ENCODE measurements around the gene STXBP2. TPM values are rescaled to one million over a fixed set of nuclear protein-coding genes. Genes with fewer than 3 reads are reported as not detected.

STXBP2 gene
- total RNA-seq, 1 donor = 9.9 TPM

DNA sequence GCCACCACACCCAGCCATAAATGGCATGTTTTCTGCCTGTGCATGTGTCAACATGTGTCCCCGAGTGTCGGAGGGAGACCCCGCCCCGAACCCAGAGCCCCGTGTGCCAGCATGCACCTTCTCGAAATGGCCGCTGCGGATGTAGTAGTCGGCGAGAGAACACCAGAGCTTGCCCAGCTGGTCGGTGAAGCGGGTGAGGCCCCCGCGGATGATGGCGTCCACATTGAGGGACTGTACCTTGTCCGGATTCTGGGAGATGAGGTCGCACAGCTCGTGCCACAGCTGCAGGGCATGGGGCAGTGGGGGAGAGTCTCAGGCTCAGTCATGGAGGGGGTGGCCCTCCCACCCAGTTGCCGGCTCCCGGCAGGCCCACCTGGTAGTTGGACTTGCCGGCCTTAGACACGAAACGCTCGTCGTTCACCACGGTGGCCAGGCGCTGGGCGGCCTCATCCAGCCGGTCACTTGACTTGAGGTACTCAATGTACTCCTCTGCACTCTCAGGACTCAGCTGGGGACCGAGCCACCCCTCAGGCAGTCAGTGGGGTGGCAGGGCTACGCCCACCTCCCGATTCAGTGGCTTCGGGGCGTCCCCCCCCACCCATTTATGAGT, 11.0 kb upstream of the STXBP2 start:
- TF ChIP-seq, protein P1, sequence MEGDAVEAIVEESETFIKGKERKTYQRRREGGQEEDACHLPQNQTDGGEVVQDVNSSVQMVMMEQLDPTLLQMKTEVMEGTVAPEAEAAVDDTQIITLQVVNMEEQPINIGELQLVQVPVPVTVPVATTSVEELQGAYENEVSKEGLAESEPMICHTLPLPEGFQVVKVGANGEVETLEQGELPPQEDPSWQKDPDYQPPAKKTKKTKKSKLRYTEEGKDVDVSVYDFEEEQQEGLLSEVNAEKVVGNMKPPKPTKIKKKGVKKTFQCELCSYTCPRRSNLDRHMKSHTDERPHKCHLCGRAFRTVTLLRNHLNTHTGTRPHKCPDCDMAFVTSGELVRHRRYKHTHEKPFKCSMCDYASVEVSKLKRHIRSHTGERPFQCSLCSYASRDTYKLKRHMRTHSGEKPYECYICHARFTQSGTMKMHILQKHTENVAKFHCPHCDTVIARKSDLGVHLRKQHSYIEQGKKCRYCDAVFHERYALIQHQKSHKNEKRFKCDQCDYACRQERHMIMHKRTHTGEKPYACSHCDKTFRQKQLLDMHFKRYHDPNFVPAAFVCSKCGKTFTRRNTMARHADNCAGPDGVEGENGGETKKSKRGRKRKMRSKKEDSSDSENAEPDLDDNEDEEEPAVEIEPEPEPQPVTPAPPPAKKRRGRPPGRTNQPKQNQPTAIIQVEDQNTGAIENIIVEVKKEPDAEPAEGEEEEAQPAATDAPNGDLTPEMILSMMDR (IDR thresholded peaks at IDR 0.05; ENCODE audit: insufficient read depth, low read depth, low read length) = no peak
- no peak overlapping the region for H3K4me3 ChIP-seq (ENCODE audit: low read depth, low read length)
- no peak for DNase-seq (ENCODE audit: low read depth)

DNA sequence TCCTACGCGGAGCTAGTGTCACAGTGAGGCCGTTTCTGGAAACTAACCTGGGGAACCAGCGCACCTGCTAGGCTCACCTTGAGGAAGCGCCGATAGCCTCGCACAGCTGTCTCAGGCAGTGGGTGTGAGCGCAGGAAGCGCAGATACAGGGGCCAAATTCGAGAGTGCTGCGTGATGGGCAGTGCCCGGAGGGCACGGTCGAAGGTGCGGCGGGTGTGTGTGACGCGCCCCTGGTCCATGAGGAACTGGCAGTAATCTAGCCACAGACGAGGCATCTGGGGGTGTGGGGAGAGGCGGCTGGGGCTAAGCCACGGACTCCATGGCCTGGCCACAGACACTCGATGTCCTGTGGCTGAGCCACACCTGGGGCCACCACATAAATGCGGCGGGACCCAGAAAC, 9.7 kb upstream of the STXBP2 start:
- TF ChIP-seq, protein P1 (IDR thresholded peaks at IDR 0.05; ENCODE audit: insufficient read depth, low read depth, low read length) = no peak
- no peak overlapping the region for H3K4me3 ChIP-seq (ENCODE audit: low read depth, low read length)
- DNase-seq (ENCODE audit: low read depth) = no peak

DNA sequence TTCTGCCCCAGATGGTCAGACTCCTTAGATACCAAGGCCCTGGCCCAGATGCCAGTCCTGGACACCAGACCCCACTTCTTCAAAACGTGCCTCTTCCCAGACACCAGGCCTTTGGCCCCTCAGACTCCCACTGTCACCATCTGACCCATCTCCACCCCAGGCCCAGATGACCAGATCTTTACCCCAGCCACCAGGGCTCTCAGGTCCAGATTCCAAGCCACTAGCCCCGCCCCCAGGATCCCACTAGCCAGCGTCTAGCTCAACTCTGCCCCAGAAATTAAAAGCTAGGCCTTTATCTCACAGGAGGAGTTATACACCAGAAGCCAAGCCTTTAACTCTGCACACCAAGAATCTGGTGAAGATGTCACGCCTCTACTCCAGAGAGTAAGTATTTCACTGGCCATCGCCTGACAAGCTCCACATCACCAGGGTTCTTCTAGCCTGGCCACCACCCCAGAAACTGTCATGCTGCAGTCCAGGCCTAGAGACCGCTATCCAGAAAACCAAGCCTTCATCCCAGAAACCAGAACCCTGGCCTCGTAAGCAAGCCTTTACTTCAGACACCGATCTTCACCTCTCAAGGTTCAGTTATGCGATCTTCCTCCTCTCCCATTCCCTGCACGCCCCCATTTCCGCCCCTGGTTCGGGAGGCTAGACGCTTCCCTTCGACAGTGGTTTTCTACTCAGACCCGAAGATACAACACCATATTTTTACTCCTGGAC, 8.2 kb upstream of the STXBP2 start:
- DNase-seq (ENCODE audit: low read depth) = no peak
- TF ChIP-seq, protein P1 (IDR thresholded peaks at IDR 0.05; ENCODE audit: insufficient read depth, low read depth, low read length) = no peak
- peak overlapping the region; percentile 100 for H3K4me3 ChIP-seq (ENCODE audit: low read depth, low read length)

DNA sequence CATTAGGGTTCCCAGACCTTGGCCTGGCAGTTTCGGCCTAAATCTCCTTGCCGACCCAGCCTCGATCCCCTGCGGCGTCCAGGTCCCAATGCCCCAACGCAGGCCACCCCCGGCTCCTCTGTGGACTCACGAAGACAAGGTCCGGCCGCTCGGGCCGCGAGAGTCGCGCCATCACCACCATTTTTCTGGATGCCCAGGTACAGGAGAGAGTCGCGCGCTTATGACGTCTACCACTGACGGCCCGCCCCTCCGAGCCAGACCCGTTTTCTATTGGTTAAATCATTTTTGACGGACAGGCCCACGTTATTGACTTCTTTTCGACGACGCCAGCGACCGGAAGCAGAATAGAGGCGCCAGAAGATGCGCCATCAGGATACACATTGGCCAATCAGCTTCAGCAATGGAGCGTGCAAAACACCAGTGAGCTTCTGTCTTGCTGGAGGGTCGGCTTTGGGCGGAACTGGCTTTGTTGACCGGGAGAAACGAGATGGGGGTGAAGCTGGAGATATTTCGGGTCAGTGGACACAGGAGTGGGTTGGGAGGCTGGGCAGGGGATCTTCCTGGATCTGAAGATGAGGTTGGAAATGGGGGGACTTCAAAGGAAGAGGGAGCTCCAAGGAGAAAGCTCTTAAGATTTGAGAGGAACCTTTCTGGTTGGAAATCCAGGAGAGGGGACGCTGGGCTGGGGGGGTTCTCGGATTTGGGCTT, 7.4 kb upstream of the STXBP2 start, which contains the start of the genes PET100 and XAB2:
Gene PET100 (plus strand): TSS at position 447 of the 708 bp plus-strand sequence. CDS start 41 bp downstream, at position 488.
Gene XAB2 (minus strand): TSS at position 199 of the 708 bp plus-strand sequence. CDS start 18 bp downstream, at position 181.
- TF ChIP-seq, protein P1 (IDR thresholded peaks at IDR 0.05; ENCODE audit: insufficient read depth, low read depth, low read length) = no peak

DNA sequence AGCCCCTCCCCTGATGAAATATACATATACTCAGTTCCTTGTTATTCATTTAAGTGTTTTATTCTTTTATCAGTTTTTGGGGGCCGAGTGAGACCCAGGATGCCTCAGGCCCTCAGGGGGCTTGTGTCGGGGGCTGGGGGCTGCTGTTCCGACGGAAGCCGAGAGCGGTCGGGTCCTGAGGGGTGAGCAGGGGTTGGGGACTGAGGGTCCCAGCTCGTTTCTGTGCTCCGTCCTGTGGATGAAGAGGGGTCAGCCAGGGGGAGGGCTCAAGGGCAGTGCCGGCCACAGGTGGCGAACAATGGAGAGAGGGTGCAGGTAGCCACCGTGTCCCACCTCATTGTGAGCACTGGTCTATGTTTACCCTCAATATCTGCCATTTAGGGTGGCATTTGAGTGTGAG, 5.3 kb upstream of the STXBP2 start:
- no peak for DNase-seq (ENCODE audit: low read depth)
- H3K4me3 ChIP-seq (ENCODE audit: low read depth, low read length) = no peak overlapping the region
- TF ChIP-seq, protein P1 (IDR thresholded peaks at IDR 0.05; ENCODE audit: insufficient read depth, low read depth, low read length) = no peak

More for the DNA sequence above, 7.4 kb upstream of the STXBP2 start, which contains the start of the genes PET100 and XAB2:
- DNase-seq (ENCODE audit: low read depth) = peak; percentile 99
- H3K4me3 ChIP-seq (ENCODE audit: low read depth, low read length) = peak within 1 kb of the TSS; percentile 100

DNA sequence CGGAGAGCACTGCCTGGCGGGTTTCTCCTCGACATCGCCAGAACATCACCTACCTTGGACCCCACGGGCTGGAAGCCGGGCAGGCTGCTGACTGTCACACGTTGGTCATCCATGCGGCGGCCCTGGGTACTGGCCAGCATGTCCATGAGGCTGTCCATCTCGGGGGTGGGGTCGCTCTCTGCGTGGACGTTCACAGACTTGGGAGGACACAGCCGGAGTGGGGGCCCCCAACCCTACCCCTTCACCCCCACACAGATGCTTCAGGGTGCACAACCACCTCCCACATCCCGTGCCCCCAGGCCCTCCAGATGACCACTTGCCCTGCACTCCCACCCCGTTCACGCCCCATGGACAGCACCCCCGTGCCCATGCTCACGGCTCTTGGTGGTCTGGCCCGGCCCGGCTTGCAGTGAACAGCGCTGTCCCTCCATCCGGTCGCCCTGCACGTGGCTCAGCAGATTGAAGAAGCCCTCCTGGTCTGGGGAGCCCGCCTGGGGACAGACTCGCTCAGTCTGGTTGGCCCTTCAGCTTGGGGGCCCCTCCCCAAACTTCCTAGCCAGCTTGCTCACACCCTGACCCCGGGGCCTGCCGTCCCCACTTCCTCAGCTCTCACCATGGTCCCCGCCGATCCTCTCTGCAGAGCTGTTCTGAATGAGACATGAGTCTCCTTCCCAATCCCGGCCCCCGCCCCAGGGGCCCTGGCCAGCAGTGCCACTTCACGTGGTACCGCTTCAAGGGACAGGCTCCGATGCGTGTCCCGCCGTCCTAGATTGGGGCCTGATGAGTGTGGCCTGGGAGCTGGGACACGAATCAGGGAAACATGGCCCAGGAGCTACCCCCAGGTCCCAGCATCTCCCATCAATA, 4.3 kb upstream of the STXBP2 start:
- DNase-seq (ENCODE audit: low read depth) = no peak
- TF ChIP-seq, protein P1 (IDR thresholded peaks at IDR 0.05; ENCODE audit: insufficient read depth, low read depth, low read length) = no peak

More for the DNA sequence above, 4.3 kb upstream of the STXBP2 start:
- no peak overlapping the region for H3K4me3 ChIP-seq (ENCODE audit: low read depth, low read length)

Measured in fibroblast of villous mesenchyme (primary cell).